Sigmoid colon (tissue), 7 donors: ENCODE results near the gene IL17C. TPM values are rescaled to one million over a fixed set of nuclear protein-coding genes. Genes with fewer than 3 reads are reported as not detected.
"Not testable (repeated sequence)": the region's sequence is repeated elsewhere in the genome, so short reads cannot be mapped to it uniquely, and the experiment has no call there.

ENCODE experiments used
- DNase-seq: peaks from one replicate; pipeline ENCODE4 v3.0.0-alpha.2; 2019
- H3K27ac ChIP-seq, 4 donors: fragments of 200-600 bp; sonication (generic); one replicate each; pipeline ENCODE4 v1.5.1; 2016 to 2019; ENCODE audit warnings: mild to moderate bottlenecking in 1 of 4
- H3K27me3 ChIP-seq, 3 donors: fragments of 200-600 bp; sonication (generic); one replicate each; pipeline ENCODE4 v1.5.1; 2019; ENCODE audit warnings: mild to moderate bottlenecking in 1 of 3
- H3K36me3 ChIP-seq, 4 donors: fragments of 200-600 bp; sonication (generic); one replicate each; pipeline ENCODE4 v1.5.1; 2016 to 2019
- H3K4me1 ChIP-seq, 4 donors: fragments of 200-600 bp; sonication (generic); one replicate each; pipeline ENCODE4 v1.5.1; 2017 to 2019
- H3K4me3 ChIP-seq, 4 donors: fragments of 200-600 bp; sonication (generic); one replicate each; pipeline ENCODE4 v1.5.1; 2017 to 2019; ENCODE audit warnings: mild to moderate bottlenecking in 2 of 4, moderate library complexity in 1 of 4
- H3K9me3 ChIP-seq, 4 donors: fragments of 200-600 bp in 3 of 4; sonication (generic) in 3 of 4; one replicate each; pipeline versions ENCODE4 v1.5.1 to v1.6.1; 2013 to 2019
- EP300 ChIP-seq, 4 donors: sonication (generic); formaldehyde crosslinking; IDR thresholded peaks; one replicate each; pipeline ENCODE4 v1.6.1; 2017; ENCODE audit warnings: antibody characterized with exemption in 4 of 4
- POLR2A ChIP-seq, 2 donors: fragments of 450-650 bp; IDR thresholded peaks; one replicate each; pipeline ENCODE4 v1.6.1; 2016; ENCODE audit warnings: antibody characterized with exemption in 2 of 2, mild to moderate bottlenecking in 2 of 2, moderate library complexity in 2 of 2
- POLR2AphosphoS5 ChIP-seq, 4 donors: sonication (generic); formaldehyde crosslinking; IDR thresholded peaks; one replicate each; pipeline ENCODE4 v1.6.1; 2017; ENCODE audit warnings: antibody characterized with exemption in 4 of 4
- WGBS, 2 donors: extraction: QIAGEN DNeasy Blood & Tissue Kit; methylation state at CpG; one replicate each; pipeline ENCODE4 v1.1.7; 2013; 5-methylcytosine and 5-hydroxymethylcytosine counted together
- intact Hi-C: fragments of 100-400 bp; cut with DNase I; formaldehyde crosslinking; loops from one replicate; pipeline ENCODE4 v1.15.1; 2023
- polyA plus RNA-seq, 3 donors: library from polyadenylated mRNA; stranded (reverse); fragments of 200-250 nt; gene quantifications; one replicate each; pipeline ENCODE4 v1.2.3, GENCODE V29; 2013
- total RNA-seq, 4 donors: library from RNA; depleted of rRNA; stranded (reverse); fragments of >200 nt; gene quantifications; one replicate each; pipeline ENCODE4 v1.1.0, GENCODE V29; 2016
- TF ChIP-seq, protein P1 (sequence below), 4 experiments: fragments of 450-650 bp in 3 of 4; fragments of 200-600 bp in 1 of 4; IDR thresholded peaks; one replicate each; pipeline ENCODE4 v1.5.1; 2016 to 2019; ENCODE audit warnings: antibody characterized with exemption in 4 of 4, mild to moderate bottlenecking in 3 of 4, moderate library complexity in 2 of 4
- donor health status: healthy with polysubstance abuse.
- donor health status: Bipolar disorder and iron deficiency.
- donor health status: healthy.

The IL17C gene
- total and polyA plus RNA-seq, 7 donors: 0.96 TPM; not detected in 6

DNA sequence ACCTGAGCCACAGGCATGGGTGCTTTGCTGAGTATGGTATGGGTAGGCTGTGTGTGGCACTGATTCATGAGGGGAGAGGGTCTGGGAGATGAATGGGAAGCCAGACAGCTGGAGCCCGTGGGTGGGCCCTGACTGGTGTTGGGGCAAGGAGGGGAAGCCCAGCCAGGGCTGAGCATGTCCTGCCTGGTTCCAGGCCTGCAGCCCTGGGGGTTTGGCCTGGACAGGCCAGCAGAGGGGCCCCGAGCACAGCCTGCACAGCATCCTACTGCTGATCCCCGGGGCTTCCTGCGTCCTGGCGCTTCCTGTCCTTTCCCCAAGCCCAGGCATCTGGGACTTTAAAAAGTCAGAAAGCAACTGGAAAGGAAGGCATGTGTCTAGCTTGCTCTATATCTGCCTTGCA lies 29.1 kb downstream of the IL17C start:
- H3K36me3 ChIP-seq: no peaks in the 10 kb centered on the region
- no peaks in the 10 kb centered on the region for H3K27me3 ChIP-seq
- H3K9me3 ChIP-seq: no peaks in the 10 kb centered on the region
- WGBS, 2 donors: 83 to 90% methylated on average over 5 of the region's 5 CpGs
- TF ChIP-seq POLR2AphosphoS5 (IDR thresholded peaks at IDR 0.05): no peak
- H3K4me1 ChIP-seq: peaks cover 0 to 10% (median 7%) of the 10 kb centered on the region in 4 donors
- no peak for DNase-seq
- H3K27ac ChIP-seq: no peak overlapping the region
- intact Hi-C loops: no loop called here
- no peak overlapping the region for H3K4me3 ChIP-seq

DNA sequence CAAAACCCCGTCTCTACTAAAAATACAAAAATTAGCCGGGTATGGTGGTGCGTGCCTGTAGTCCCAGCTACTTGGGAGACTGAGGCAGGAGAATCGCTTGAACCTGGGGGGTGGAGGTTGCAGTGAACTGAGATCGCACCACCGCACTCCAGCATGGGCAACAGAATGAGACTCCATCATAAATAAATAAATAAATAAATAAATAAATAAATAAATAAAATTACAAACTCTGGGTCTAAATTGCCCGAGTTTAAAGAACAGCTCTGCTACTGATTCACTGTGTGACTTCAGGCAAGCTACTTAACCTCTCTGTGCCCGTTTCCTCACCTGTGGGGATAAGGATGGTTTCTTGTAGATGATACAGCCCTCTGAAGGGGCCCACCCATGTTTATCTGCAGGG lies 31.1 kb downstream of the IL17C start:
- H3K27ac ChIP-seq, H3K4me3 ChIP-seq, DNase-seq, H3K4me1 ChIP-seq, H3K36me3 ChIP-seq, intact Hi-C loops, H3K27me3 ChIP-seq, H3K9me3 ChIP-seq: not testable (repeated sequence)
- 90 to 93% methylated on average over 8 of the region's 8 CpGs for WGBS, 2 donors

DNA sequence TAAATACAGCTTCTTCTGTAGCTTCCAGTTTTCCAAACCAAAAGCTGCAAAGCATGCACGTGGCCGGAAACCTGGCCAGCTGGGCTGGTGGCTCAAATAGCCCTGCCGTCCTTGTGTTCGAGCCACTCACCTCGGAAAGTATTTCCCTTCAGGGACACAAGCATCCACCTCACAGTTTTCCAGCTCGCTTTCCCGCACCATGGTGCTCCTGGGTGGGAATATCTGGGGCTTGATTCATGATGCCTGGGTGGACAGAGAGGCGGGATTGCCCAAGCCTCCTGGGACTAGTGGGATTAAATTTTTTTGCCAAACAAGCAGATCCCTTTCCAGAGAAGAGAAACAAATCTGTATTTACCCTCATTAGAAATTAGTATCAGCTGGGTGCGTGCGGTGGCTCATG lies 31.6 kb downstream of the IL17C start:
- H3K9me3 ChIP-seq: no peaks in the 10 kb centered on the region
- intact Hi-C loops: no loop called here
- H3K4me1 ChIP-seq: no peaks in the 10 kb centered on the region
- 87 to 91% methylated on average over 10 of the region's 10 CpGs for WGBS, 2 donors
- no peak overlapping the region for H3K4me3 ChIP-seq
- H3K27me3 ChIP-seq: no peaks in the 10 kb centered on the region
- no peak overlapping the region for H3K27ac ChIP-seq
- no peak for TF ChIP-seq EP300 (IDR thresholded peaks at IDR 0.05)
- TF ChIP-seq POLR2A (IDR thresholded peaks at IDR 0.05): no peak
- no peak for TF ChIP-seq POLR2AphosphoS5 (IDR thresholded peaks at IDR 0.05)
- TF ChIP-seq, protein P1, sequence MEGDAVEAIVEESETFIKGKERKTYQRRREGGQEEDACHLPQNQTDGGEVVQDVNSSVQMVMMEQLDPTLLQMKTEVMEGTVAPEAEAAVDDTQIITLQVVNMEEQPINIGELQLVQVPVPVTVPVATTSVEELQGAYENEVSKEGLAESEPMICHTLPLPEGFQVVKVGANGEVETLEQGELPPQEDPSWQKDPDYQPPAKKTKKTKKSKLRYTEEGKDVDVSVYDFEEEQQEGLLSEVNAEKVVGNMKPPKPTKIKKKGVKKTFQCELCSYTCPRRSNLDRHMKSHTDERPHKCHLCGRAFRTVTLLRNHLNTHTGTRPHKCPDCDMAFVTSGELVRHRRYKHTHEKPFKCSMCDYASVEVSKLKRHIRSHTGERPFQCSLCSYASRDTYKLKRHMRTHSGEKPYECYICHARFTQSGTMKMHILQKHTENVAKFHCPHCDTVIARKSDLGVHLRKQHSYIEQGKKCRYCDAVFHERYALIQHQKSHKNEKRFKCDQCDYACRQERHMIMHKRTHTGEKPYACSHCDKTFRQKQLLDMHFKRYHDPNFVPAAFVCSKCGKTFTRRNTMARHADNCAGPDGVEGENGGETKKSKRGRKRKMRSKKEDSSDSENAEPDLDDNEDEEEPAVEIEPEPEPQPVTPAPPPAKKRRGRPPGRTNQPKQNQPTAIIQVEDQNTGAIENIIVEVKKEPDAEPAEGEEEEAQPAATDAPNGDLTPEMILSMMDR (IDR thresholded peaks at IDR 0.05): no peak
- peaks cover 0 to 9% (median 0%) of the 10 kb centered on the region in 4 donors for H3K36me3 ChIP-seq
- DNase-seq: no peak

DNA sequence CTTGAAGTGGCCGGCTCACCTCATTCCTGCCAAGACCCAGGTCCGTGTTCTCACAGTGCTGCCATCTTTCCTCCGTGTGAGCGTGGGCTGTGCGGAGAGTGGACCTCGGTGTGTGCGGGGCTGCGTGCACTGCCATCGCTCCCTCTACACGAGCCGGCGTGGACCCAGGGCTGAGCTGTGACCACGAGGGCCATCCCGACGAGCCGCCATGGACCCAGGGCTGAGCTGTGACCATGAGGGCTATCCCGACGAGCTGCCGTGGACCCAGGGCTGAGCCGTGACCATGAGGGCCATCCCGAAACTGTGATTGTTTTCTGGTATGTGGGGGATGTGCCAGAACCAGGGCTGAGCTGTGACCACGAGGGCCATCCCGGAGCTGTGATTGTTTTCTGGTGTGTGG lies 33.4 kb downstream of the IL17C start:
- intact Hi-C loops: no loop called here
- Histone ChIP-seq H3K4me1 (no peaks in the 10 kb centered on the region), H3K27ac (no peak overlapping the region), H3K36me3 (peaks cover 0 to 9% (median 0%) of the 10 kb centered on the region in 4 donors), H3K9me3 (no peaks in the 10 kb centered on the region), H3K27me3 (no peaks in the 10 kb centered on the region), H3K4me3 (no peak overlapping the region)
- WGBS, 2 donors: 92 to 94% methylated on average over 23 of the region's 23 CpGs
- DNase-seq: no peak
- no peak for TF ChIP-seq POLR2AphosphoS5 (IDR thresholded peaks at IDR 0.05)
- TF ChIP-seq EP300 (IDR thresholded peaks at IDR 0.05): no peak
- TF ChIP-seq POLR2A (IDR thresholded peaks at IDR 0.05): no peak
- TF ChIP-seq, protein P1 (IDR thresholded peaks at IDR 0.05): no peak

DNA sequence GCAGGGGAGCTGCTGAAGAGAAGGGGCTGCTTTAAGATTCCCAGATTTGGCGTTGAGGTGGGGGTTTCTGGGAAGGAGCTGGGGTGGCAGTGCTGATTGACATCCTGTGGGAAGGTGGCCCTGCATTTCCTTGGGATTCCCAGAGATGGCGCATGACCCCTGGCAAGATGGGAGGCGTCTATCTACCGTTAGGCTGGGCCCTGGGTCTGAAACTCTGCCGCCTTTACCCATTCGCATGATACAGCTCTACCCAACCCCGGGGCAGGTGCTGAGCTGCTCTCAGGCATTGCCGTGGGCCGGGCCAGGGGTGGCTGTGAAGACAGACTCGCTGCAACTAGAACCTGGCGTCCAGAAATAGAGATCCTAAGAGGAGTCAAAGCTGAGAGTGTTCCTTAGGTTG lies 34.4 kb downstream of the IL17C start:
- TF ChIP-seq POLR2A (IDR thresholded peaks at IDR 0.05): no peak
- TF ChIP-seq POLR2AphosphoS5 (IDR thresholded peaks at IDR 0.05): no peak
- TF ChIP-seq, protein P1 (IDR thresholded peaks at IDR 0.05): no peak
- no peak for TF ChIP-seq EP300 (IDR thresholded peaks at IDR 0.05)

DNA sequence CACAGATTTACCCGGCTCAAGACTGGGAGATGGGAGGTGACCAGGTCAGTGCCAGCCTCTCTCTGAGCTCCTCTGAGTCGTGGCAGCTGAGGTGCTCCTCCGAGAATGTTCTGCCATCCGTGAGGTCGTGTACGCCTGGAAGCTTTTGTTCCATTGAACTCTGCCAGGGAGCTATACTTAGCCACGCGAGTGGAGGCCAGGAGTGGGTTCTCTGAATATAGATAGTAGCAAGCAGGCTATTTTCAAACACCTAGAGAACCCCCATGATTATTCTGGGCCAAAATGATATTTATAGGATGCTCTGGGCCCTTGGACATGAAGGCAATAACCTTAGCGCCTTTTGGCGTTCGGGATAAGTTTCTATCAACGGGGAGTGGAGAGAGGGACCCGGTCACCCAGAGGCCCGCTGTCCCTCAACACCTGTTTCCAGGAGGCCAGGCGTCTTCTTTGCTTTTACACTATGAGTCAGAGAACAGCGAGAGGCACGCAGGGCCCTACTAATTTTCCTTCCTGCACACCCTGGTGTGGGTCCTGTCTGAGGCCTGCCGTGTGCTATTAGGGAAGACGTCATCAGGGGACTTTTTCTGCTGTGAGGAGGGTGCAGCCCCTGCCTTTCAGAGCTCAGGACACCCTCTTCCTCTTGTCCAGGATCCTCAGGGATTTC lies 35.5 kb downstream of the IL17C start:
- Histone ChIP-seq H3K4me1 (peaks cover 0 to 6% (median 0%) of the 10 kb centered on the region in 4 donors), H3K36me3 (peaks cover 0 to 9% (median 0%) of the 10 kb centered on the region in 4 donors), H3K27me3 (peaks cover 11 to 18% (median 13%) of the 10 kb centered on the region in 3 donors), H3K27ac (no peak overlapping the region), H3K4me3 (no peak overlapping the region), H3K9me3 (no peaks in the 10 kb centered on the region)
- intact Hi-C loops: no loop called here
- TF ChIP-seq EP300 (IDR thresholded peaks at IDR 0.05): no peak
- TF ChIP-seq POLR2AphosphoS5 (IDR thresholded peaks at IDR 0.05): no peak
- no peak for TF ChIP-seq POLR2A (IDR thresholded peaks at IDR 0.05)
- TF ChIP-seq, protein P1 (IDR thresholded peaks at IDR 0.05): no peak
- DNase-seq: no peak
- WGBS, 2 donors: 93% methylated on average over 19 of the region's 19 CpGs

More for the DNA sequence above, 34.4 kb downstream of the IL17C start:
- H3K27ac ChIP-seq: no peak overlapping the region
- H3K9me3 ChIP-seq: no peaks in the 10 kb centered on the region
- H3K4me3 ChIP-seq: no peak overlapping the region
- intact Hi-C loops: no loop called here
- H3K4me1 ChIP-seq: no peaks in the 10 kb centered on the region
- H3K36me3 ChIP-seq: peaks cover 0 to 9% (median 0%) of the 10 kb centered on the region in 4 donors
- peaks cover under 1 to 7% (median 2%) of the 10 kb centered on the region in 3 donors for H3K27me3 ChIP-seq
- WGBS, 2 donors: 38 to 74% methylated on average over 11 of the region's 11 CpGs
- no peak for DNase-seq
